CD4-positive, CD25-positive, alpha-beta regulatory T cell (primary cell): Measurements from ENCODE around the gene ZNF765. TPM values are rescaled to one million over a fixed set of nuclear protein-coding genes. Genes with fewer than 3 reads are reported as not detected.
"Not testable (repeated sequence)": the region's sequence is repeated elsewhere in the genome, so short reads cannot be mapped to it uniquely, and the experiment has no call there.

Experiments
- ATAC-seq, 2 donors: fragments of 150-1000 bp; cut with Tn5 transposase; one replicate each; pipeline ENCODE4 v1.10.0; 2021; ENCODE audit warnings: low read depth in 2 of 2, moderate number of reproducible peaks in 2 of 2, moderate library complexity in 1 of 2
- DNase-seq, 3 donors: peaks; one replicate each; pipeline versions ENCODE4 v3.0.0 to v3.0.0-alpha.2; 2012 to 2022; ENCODE audit warnings: mixed read lengths in 1 of 3
- H3K27ac ChIP-seq: one replicate; pipeline ENCODE4 v1.7.0; 2013; ENCODE audit warnings: mild to moderate bottlenecking, low read length; ENCODE audit not compliant: insufficient read depth, poor library complexity, severe bottlenecking
- H3K27me3 ChIP-seq: one replicate; pipeline ENCODE4 v1.7.0; 2013; ENCODE audit warnings: low read length; ENCODE audit not compliant: control insufficient read depth, insufficient read depth
- H3K36me3 ChIP-seq: one replicate; pipeline ENCODE4 v1.7.0; 2013; ENCODE audit warnings: mild to moderate bottlenecking, low read length, moderate library complexity; ENCODE audit not compliant: control insufficient read depth, insufficient read depth
- H3K4me1 ChIP-seq: 2 replicates; pipeline ENCODE4 v1.7.0; 2013; ENCODE audit warnings: mild to moderate bottlenecking, low read length; ENCODE audit not compliant: insufficient read depth, control insufficient read depth, poor library complexity, severe bottlenecking
- H3K4me3 ChIP-seq: one replicate; pipeline ENCODE4 v1.7.0; 2013; ENCODE audit warnings: low read depth, mild to moderate bottlenecking, low read length, moderate library complexity
- H3K9me3 ChIP-seq, 2 experiments: 1 replicate in 1 of 2; 2 replicates in 1 of 2; pipeline ENCODE4 v1.7.0; 2013; ENCODE audit warnings: low read length in 2 of 2, mild to moderate bottlenecking in 1 of 2, moderate library complexity in 1 of 2; ENCODE audit not compliant: control insufficient read depth in 2 of 2
- H3K27ac Mint-ChIP-seq, 3 donors: one replicate each; pipeline ENCODE4 v1.8.0; 2020 to 2022; ENCODE audit warnings: mild to moderate bottlenecking in 3 of 3, mixed read lengths in 3 of 3, moderate library complexity in 2 of 3
- H3K27me3 Mint-ChIP-seq: one replicate; pipeline ENCODE4 v1.8.0; 2022; ENCODE audit warnings: mild to moderate bottlenecking, mixed read lengths
- H3K36me3 Mint-ChIP-seq: one replicate; pipeline ENCODE4 v1.8.0; 2020; ENCODE audit warnings: mixed read lengths
- H3K4me1 Mint-ChIP-seq, 4 donors: one replicate each; pipeline ENCODE4 v1.8.0; 2020 to 2022; ENCODE audit warnings: mixed read lengths in 4 of 4, mild to moderate bottlenecking in 1 of 4
- H3K4me3 Mint-ChIP-seq, 4 donors: one replicate each; pipeline ENCODE4 v1.8.0; 2020 to 2022; ENCODE audit warnings: mild to moderate bottlenecking in 4 of 4, mixed read lengths in 4 of 4, moderate library complexity in 3 of 4
- H3K9me3 Mint-ChIP-seq, 7 donors: one replicate each; pipeline ENCODE4 v1.8.0; 2020 to 2022; ENCODE audit warnings: mixed read lengths in 7 of 7, mild to moderate bottlenecking in 3 of 7, moderate library complexity in 2 of 7
- polyA plus RNA-seq, 4 donors: library from polyadenylated mRNA; unstranded; fragments of 300-500 nt; fragmentation: Illumina TruSeq; gene quantifications; one replicate each; pipeline ENCODE4 v1.2.3, GENCODE V29; 2021
- total RNA-seq: library from RNA; stranded (reverse); gene quantifications from one replicate; pipeline ENCODE4 v1.2.3, GENCODE V29; 2022

The ZNF765 gene
- total RNA-seq (6.1 TPM), polyA plus RNA-seq (10 to 100 TPM in 2 of 4 donors, 1 to 10 TPM in 2; 5.5 to 11.3 (median 8.5) TPM)

GRCh38 chr19:53394974-53395839, at the start of gene ZNF765:
TSS of gene ZNF765 (plus strand) at chr19:53395149. CDS start at chr19:53398016, 2,867 bp downstream.
- peak within 1 kb of the TSS; percentile 74 for H3K27ac ChIP-seq
- Mint-ChIP-seq H3K9me3 (peaks cover 0 to 23% (median 4%) of the 10 kb centered on the region in 7 donors), H3K4me1 (peaks cover 15 to 41% (median 27%) of the 10 kb centered on the region in 4 donors), H3K36me3 (peaks cover 20% of the 10 kb centered on the region), H3K27me3 (no peaks in the 10 kb centered on the region), H3K27ac (peak within 1 kb of the TSS; percentile 87 to 95 (median 89)), H3K4me3 (peak within 1 kb of the TSS; percentile 91 to 100 (median 94))
- peaks cover 21% of the 10 kb centered on the region for H3K36me3 ChIP-seq
- H3K4me3 ChIP-seq = peak within 1 kb of the TSS; percentile 85
- H3K4me1 ChIP-seq = peaks cover 20% of the 10 kb centered on the region
- H3K27me3 ChIP-seq = no peaks in the 10 kb centered on the region
- peaks cover 4 to 14% of the 10 kb centered on the region in 2 experiments for H3K9me3 ChIP-seq
- ATAC-seq (peak; percentile 98 to 100), DNase-seq (peak; percentile 90 to 95 (median 93))

GRCh38 chr19:53355739-53356138, 39.2 kb upstream of the ZNF765 start:
- Histone ChIP-seq H3K27ac (no peak overlapping the region), H3K27me3 (no peaks in the 10 kb centered on the region), H3K4me3 (no peak overlapping the region), H3K36me3 (peaks cover 11% of the 10 kb centered on the region), H3K4me1 (no peaks in the 10 kb centered on the region), H3K9me3 (peaks cover 62 to 82% of the 10 kb centered on the region in 2 experiments)
- Mint-ChIP-seq H3K27ac (no peak overlapping the region), H3K4me1 (peaks cover 0 to 6% (median 0%) of the 10 kb centered on the region in 4 donors), H3K36me3 (peaks cover 16% of the 10 kb centered on the region), H3K4me3 (no peak overlapping the region), H3K9me3 (peaks cover 0 to 70% (median 31%) of the 10 kb centered on the region in 7 donors), H3K27me3 (no peaks in the 10 kb centered on the region)
- DNase-seq (no peak), ATAC-seq (no peak)

GRCh38 chr19:53357821-53358581, 36.9 kb upstream of the ZNF765 start:
- peaks cover 0 to 47% (median 15%) of the 10 kb centered on the region in 7 donors for H3K9me3 Mint-ChIP-seq

GRCh38 chr19:53360056-53360455, 34.9 kb upstream of the ZNF765 start:
- not testable (repeated sequence) for H3K27ac Mint-ChIP-seq, H3K4me1 Mint-ChIP-seq, DNase-seq, H3K27ac ChIP-seq, H3K4me1 ChIP-seq, ATAC-seq, H3K4me3 ChIP-seq, H3K4me3 Mint-ChIP-seq, H3K27me3 ChIP-seq, H3K36me3 Mint-ChIP-seq, H3K36me3 ChIP-seq, H3K27me3 Mint-ChIP-seq
- peaks cover 18 to 39% of the 10 kb centered on the region in 2 experiments for H3K9me3 ChIP-seq
- peaks cover 0 to 32% (median 9%) of the 10 kb centered on the region in 7 donors for H3K9me3 Mint-ChIP-seq

More at GRCh38 chr19:53357821-53358581, 36.9 kb upstream of the ZNF765 start:
- ATAC-seq (no peak), DNase-seq (no peak)
- Histone ChIP-seq H3K27me3 (no peaks in the 10 kb centered on the region), H3K9me3 (peaks cover 39 to 59% of the 10 kb centered on the region in 2 experiments), H3K4me3 (peak overlapping the region; percentile 7), H3K27ac (no peak overlapping the region), H3K4me1 (no peaks in the 10 kb centered on the region), H3K36me3 (no peaks in the 10 kb centered on the region)
- no peak overlapping the region for H3K4me3 Mint-ChIP-seq
- H3K36me3 Mint-ChIP-seq = peaks cover 4% of the 10 kb centered on the region
- no peaks in the 10 kb centered on the region for H3K27me3 Mint-ChIP-seq
- peaks cover 0 to 6% (median 0%) of the 10 kb centered on the region in 4 donors for H3K4me1 Mint-ChIP-seq
- no peak overlapping the region for H3K27ac Mint-ChIP-seq

GRCh38 chr19:53365134-53365898, 29.6 kb upstream of the ZNF765 start, which contains the start of gene ZNF525:
TSS of gene ZNF525 (plus strand) at chr19:53365705. CDS start at chr19:53372282, 6,577 bp downstream.
- H3K4me3 Mint-ChIP-seq = peak within 1 kb of the TSS; percentile 95 to 97 (median 96)
- H3K4me1 Mint-ChIP-seq = peaks cover 0 to 29% (median 20%) of the 10 kb centered on the region in 4 donors
- H3K4me3 ChIP-seq = peak within 1 kb of the TSS; percentile 81
- no peaks in the 10 kb centered on the region for H3K27me3 ChIP-seq
- peaks cover 21% of the 10 kb centered on the region for H3K4me1 ChIP-seq
- H3K9me3 Mint-ChIP-seq = peaks cover 0 to 11% (median 3%) of the 10 kb centered on the region in 7 donors
- H3K27me3 Mint-ChIP-seq = no peaks in the 10 kb centered on the region
- peak within 1 kb of the TSS; percentile 94 to 98 (median 98) for H3K27ac Mint-ChIP-seq
- DNase-seq (peak; percentile 91 to 95 (median 95)), ATAC-seq (peak; percentile 100)
- H3K36me3 Mint-ChIP-seq = peaks cover 15% of the 10 kb centered on the region
- H3K27ac ChIP-seq = peak within 1 kb of the TSS; percentile 82
- H3K36me3 ChIP-seq = peaks cover 3% of the 10 kb centered on the region
- peaks cover 10 to 18% of the 10 kb centered on the region in 2 experiments for H3K9me3 ChIP-seq

GRCh38 chr19:53365899-53366493, 29.0 kb upstream of the ZNF765 start:
- Histone ChIP-seq H3K27me3 (no peaks in the 10 kb centered on the region), H3K27ac (peak overlapping the region; percentile 82), H3K9me3 (peaks cover 10 to 23% of the 10 kb centered on the region in 2 experiments), H3K4me1 (peaks cover 21% of the 10 kb centered on the region), H3K36me3 (peaks cover 3% of the 10 kb centered on the region), H3K4me3 (peak overlapping the region; percentile 81)
- peak in 1 of 3 donors; percentile 24 for DNase-seq
- Mint-ChIP-seq H3K4me3 (peak overlapping the region; percentile 95 to 97 (median 96)), H3K9me3 (peaks cover 0 to 14% (median 8%) of the 10 kb centered on the region in 7 donors), H3K27me3 (no peaks in the 10 kb centered on the region), H3K27ac (peak overlapping the region; percentile 94 to 98 (median 98)), H3K4me1 (peaks cover 0 to 31% (median 20%) of the 10 kb centered on the region in 4 donors), H3K36me3 (peaks cover 19% of the 10 kb centered on the region)
- ATAC-seq = peak; percentile 23 to 24
